ENCODE measurements around the gene LMTK3.
"Not testable (repeated sequence)": the region's sequence is repeated elsewhere in the genome, so short reads cannot be mapped to it uniquely, and the experiment has no call there.

The LMTK3 gene

DNA sequence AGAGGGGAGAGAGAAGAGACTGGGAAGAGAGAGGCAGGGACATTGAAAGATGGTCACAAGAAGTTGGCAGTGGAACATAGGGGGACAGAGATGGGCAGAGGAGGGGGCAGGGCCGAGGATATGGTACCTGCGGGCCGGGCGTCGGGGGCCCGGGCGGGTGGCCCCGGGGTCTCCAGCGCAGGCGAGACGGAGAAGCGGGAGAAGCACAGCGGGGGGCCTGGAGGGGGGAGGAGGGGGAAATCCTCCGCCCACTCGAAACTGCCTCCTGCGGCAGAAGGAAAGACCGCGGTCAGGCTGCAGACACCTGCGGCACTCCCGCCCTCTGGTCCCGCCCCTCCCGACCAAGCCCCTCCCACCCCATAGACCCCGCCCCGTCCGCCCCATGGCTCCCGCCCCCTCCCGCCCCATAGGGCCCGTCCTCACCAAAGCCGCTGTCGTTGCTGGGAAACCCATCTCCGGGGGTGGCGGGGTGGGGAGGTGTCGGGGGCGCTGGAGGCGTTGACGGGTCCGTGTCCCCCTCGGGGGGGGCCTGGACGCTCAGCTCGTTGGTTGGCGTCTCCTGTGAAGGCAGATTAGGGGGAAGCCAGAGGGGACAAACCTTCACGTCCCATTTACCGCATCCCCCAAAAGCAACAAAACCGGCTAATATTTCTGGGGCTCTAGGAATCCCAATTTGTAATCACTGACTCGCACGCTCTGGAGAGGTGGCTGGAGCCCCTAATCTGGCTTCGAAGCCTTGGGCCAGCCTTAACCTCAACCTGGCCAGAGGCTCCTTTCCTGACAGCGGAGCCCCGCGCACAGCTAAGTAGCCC is 20.4 kb downstream of the LMTK3 start:
- Histone ChIP-seq H3K9me2 (replicated peaks; ENCODE audit: control insufficient read depth, low read length) (no peaks in the 10 kb centered on the region), H3K36me3 (ENCODE audit: control insufficient read depth, low read length) (no peaks in the 10 kb centered on the region), H3F3A (ENCODE audit: control insufficient read depth, insufficient read depth) (peaks cover 5% of the 10 kb centered on the region; the same call in 1 of the 2 replicates), H3K79me2 (ENCODE audit: control insufficient read depth, low read length) (no peaks in the 10 kb centered on the region), H3K4me3 (ENCODE audit: low read length) (peak overlapping the region; percentile 47), H4K20me1 (ENCODE audit: control insufficient read depth, insufficient read depth, low read depth, low read length) (no peaks in the 10 kb centered on the region), H3K27ac (ENCODE audit: low read depth, low read length) (no peak overlapping the region), H3K27me3 (ENCODE audit: control insufficient read depth, low read length) (peaks cover 28% of the 10 kb centered on the region), H3K4me2 (ENCODE audit: low read length) (peak overlapping the region; percentile 64), H3K9me3 (ENCODE audit: control insufficient read depth, insufficient read depth, low read length) (no peaks in the 10 kb centered on the region), H3K4me1 (ENCODE audit: control insufficient read depth, low read length) (peaks cover 35% of the 10 kb centered on the region)
- no peak for TF ChIP-seq EZH2phosphoT487 (IDR thresholded peaks at IDR 0.05; ENCODE audit: borderline replicate concordance, low read length)
- no peak for TF ChIP-seq CTCF (IDR thresholded peaks at IDR 0.05; ENCODE audit: low read depth, low read length, poor library complexity, severe bottlenecking)

DNA sequence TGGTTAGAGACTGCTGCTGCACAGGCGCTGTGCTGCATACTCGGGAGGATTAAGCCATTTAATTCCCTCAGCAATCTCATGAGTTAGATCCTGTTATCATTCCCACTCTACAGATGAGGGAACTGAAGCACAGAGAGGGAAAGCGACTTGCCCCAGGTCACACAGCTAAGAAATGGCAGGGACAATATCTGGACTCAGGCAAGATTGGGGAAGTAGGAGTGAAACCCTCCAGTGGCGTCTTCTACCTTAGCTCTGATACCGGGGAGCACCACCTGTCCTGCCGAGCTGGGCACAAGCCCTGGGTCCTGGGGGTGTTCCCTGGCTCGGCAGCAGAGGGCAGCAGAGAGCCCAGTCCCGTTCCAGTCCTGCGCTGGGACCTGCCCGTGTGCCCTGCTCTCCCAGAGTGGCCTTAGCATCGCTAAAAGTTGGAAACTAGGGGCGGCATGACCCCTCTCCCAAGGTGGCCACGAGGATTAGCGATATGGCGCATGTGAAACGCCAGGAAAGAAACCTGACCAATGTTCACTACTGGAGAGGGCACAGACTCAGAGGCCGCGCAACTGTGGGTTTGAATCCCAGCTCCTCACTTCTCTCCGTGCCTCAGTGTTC is 21.9 kb downstream of the LMTK3 start:
- Histone ChIP-seq H3K79me2 (ENCODE audit: control insufficient read depth, low read length) (no peaks in the 10 kb centered on the region), H4K20me1 (ENCODE audit: control insufficient read depth, insufficient read depth, low read depth, low read length) (no peaks in the 10 kb centered on the region)

DNA sequence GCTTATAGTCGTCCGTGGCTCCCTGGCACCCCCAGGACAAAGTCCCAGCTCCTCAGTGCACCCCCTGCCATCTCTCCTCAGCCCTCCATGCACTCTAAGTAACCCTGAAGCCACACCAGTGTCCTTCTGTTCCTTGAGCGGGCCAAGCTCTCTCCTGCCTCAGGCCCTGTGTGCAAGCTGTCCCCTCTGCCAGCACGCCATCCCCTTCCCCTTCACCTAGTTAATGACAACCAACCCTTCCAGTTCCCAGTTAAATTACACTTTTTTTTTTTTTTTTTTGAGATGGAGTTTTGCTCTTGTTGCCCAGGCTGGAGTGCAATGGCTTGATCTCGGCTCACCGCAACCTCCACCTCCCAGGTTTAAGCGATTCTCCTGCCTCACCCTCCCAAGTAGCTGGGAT is 23.2 kb downstream of the LMTK3 start:
- H3K36me3 ChIP-seq (ENCODE audit: control insufficient read depth, low read length); H3F3A ChIP-seq (ENCODE audit: control insufficient read depth, insufficient read depth); H3K9me3 ChIP-seq (ENCODE audit: control insufficient read depth, insufficient read depth, low read length); H3K9me2 ChIP-seq (replicated peaks; ENCODE audit: control insufficient read depth, low read length); H3K27ac ChIP-seq (ENCODE audit: low read depth, low read length); H3K4me2 ChIP-seq (ENCODE audit: low read length); H3K4me3 ChIP-seq (ENCODE audit: low read length); H4K20me1 ChIP-seq (ENCODE audit: control insufficient read depth, insufficient read depth, low read depth, low read length); H3K79me2 ChIP-seq (ENCODE audit: control insufficient read depth, low read length): not testable (repeated sequence)
- Histone ChIP-seq H3K4me1 (ENCODE audit: control insufficient read depth, low read length) (peaks cover 35% of the 10 kb centered on the region), H3K27me3 (ENCODE audit: control insufficient read depth, low read length) (peaks cover 10% of the 10 kb centered on the region)

More for the DNA sequence above, 21.9 kb downstream of the LMTK3 start:
- H3K9me3 ChIP-seq (ENCODE audit: control insufficient read depth, insufficient read depth, low read length): no peaks in the 10 kb centered on the region
- peaks cover 35% of the 10 kb centered on the region for H3K4me1 ChIP-seq (ENCODE audit: control insufficient read depth, low read length)
- no peak overlapping the region for H3K4me2 ChIP-seq (ENCODE audit: low read length)
- H3K27ac ChIP-seq (ENCODE audit: low read depth, low read length): no peak overlapping the region
- TF ChIP-seq EZH2phosphoT487 (IDR thresholded peaks at IDR 0.05; ENCODE audit: borderline replicate concordance, low read length) (no peak), CTCF (IDR thresholded peaks at IDR 0.05; ENCODE audit: low read depth, low read length, poor library complexity, severe bottlenecking) (peak; percentile 88)
- H3K9me2 ChIP-seq (replicated peaks; ENCODE audit: control insufficient read depth, low read length): no peaks in the 10 kb centered on the region
- peaks cover 18% of the 10 kb centered on the region for H3K27me3 ChIP-seq (ENCODE audit: control insufficient read depth, low read length)
- no peaks in the 10 kb centered on the region for H3K36me3 ChIP-seq (ENCODE audit: control insufficient read depth, low read length)
- H3K4me3 ChIP-seq (ENCODE audit: low read length): no peak overlapping the region
- no peaks in the 10 kb centered on the region for H3F3A ChIP-seq (ENCODE audit: control insufficient read depth, insufficient read depth)

DNA sequence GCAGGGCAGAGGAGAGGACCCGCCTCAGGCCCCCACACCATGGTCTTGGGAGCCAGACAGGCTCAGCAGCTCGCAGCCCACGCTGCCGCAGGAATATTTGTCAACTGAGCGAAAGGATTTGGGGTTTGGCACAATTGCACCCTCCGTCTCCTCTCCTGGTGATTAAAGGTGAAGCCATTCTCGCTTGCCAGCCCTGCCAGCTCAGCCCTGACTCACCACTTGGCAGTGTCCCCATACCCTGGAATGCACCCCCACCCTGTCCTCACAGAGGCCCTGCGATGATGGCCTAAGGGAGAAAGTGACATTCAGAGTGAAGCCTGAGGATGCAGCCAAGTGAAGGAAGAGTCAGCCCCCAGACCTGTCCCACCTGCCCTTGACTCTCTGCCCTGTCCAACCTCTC is 23.7 kb downstream of the LMTK3 start:
- Histone ChIP-seq H3K36me3 (ENCODE audit: control insufficient read depth, low read length) (no peaks in the 10 kb centered on the region), H3K4me3 (ENCODE audit: low read length) (no peak overlapping the region), H3K27me3 (ENCODE audit: control insufficient read depth, low read length) (peaks cover 10% of the 10 kb centered on the region), H3K79me2 (ENCODE audit: control insufficient read depth, low read length) (no peaks in the 10 kb centered on the region), H3K9me3 (ENCODE audit: control insufficient read depth, insufficient read depth, low read length) (no peaks in the 10 kb centered on the region), H3K4me2 (ENCODE audit: low read length) (no peak overlapping the region), H3K4me1 (ENCODE audit: control insufficient read depth, low read length) (peaks cover 33% of the 10 kb centered on the region), H3K27ac (ENCODE audit: low read depth, low read length) (no peak overlapping the region), H3F3A (ENCODE audit: control insufficient read depth, insufficient read depth) (no peaks in the 10 kb centered on the region), H3K9me2 (replicated peaks; ENCODE audit: control insufficient read depth, low read length) (no peaks in the 10 kb centered on the region), H4K20me1 (ENCODE audit: control insufficient read depth, insufficient read depth, low read depth, low read length) (no peaks in the 10 kb centered on the region)
- TF ChIP-seq CTCF (IDR thresholded peaks at IDR 0.05; ENCODE audit: low read depth, low read length, poor library complexity, severe bottlenecking) (no peak), EZH2phosphoT487 (IDR thresholded peaks at IDR 0.05; ENCODE audit: borderline replicate concordance, low read length) (no peak)
